Keratinocyte (primary cell): Measurements from ENCODE around the gene APC. TPM values are rescaled to one million over a fixed set of nuclear protein-coding genes. Genes with fewer than 3 reads are reported as not detected.

Experiments
- DNase-seq: peaks from one replicate; pipeline ENCODE4 v3.0.0-alpha.2; 2011; ENCODE audit warnings: low read depth, missing footprints, low spot score
- FAIRE-seq: peaks from 2 replicates; lab custom pipeline; 2011; peaks lifted over from hg19 to GRCh38; lab: Jason Lieb, UNC
- H2AFZ ChIP-seq: 2 replicates; pipeline ENCODE4 v1.6.0; 2012; ENCODE audit warnings: low read length, control low read depth, inconsistent platforms; ENCODE audit not compliant: control insufficient read depth
- H3K27ac ChIP-seq: 2 replicates; pipeline ENCODE4 v1.5.1; 2011; ENCODE audit warnings: low read length; ENCODE audit not compliant: control insufficient read depth, insufficient read depth
- H3K27me3 ChIP-seq: 3 replicates; pipeline ENCODE4 v1.6.0; 2011; ENCODE audit warnings: low read length; ENCODE audit not compliant: control insufficient read depth, insufficient read depth; ENCODE audit errors: extremely low read depth
- H3K36me3 ChIP-seq, 2 experiments: 2 replicates in 1 of 2; 3 replicates in 1 of 2; pipeline ENCODE4 v1.5.1; 2011; ENCODE audit warnings: low read length in 2 of 2, mild to moderate bottlenecking in 1 of 2; ENCODE audit not compliant: control insufficient read depth in 2 of 2, insufficient read depth in 2 of 2; ENCODE audit errors: extremely low read depth in 1 of 2
- H3K4me1 ChIP-seq: 3 replicates; pipeline ENCODE4 v1.5.1; 2011; ENCODE audit warnings: low read length; ENCODE audit not compliant: control insufficient read depth, insufficient read depth; ENCODE audit errors: extremely low read depth
- H3K4me2 ChIP-seq: 3 replicates; pipeline ENCODE4 v1.6.0; 2011; ENCODE audit warnings: low read depth, low read length; ENCODE audit not compliant: control insufficient read depth, insufficient read depth; ENCODE audit errors: extremely low read depth
- H3K4me3 ChIP-seq, 3 experiments: fragments of 200-600 bp in 1 of 3; sonication (generic) in 1 of 3; 2 replicates in 2 of 3; 3 replicates in 1 of 3; pipeline ENCODE4 v1.5.1; 2011 to 2016; ENCODE audit warnings: low read length in 3 of 3, mild to moderate bottlenecking in 3 of 3, control low read depth in 2 of 3, inconsistent platforms in 1 of 3, low read depth in 1 of 3, mixed read lengths in 1 of 3, mixed run types in 1 of 3, moderate library complexity in 1 of 3; ENCODE audit not compliant: control insufficient read depth in 2 of 3, insufficient read depth in 2 of 3; ENCODE audit errors: extremely low read depth in 1 of 3
- H3K79me2 ChIP-seq: 2 replicates; pipeline ENCODE4 v1.6.0; 2012; ENCODE audit warnings: low read length; ENCODE audit not compliant: control insufficient read depth, insufficient read depth
- H3K9ac ChIP-seq: 3 replicates; pipeline ENCODE4 v1.6.0; 2011; ENCODE audit warnings: low read length; ENCODE audit not compliant: control insufficient read depth, insufficient read depth; ENCODE audit errors: extremely low read depth
- H3K9me1 ChIP-seq: 3 replicates; pipeline ENCODE4 v1.6.0; 2011; ENCODE audit warnings: low read length; ENCODE audit not compliant: control insufficient read depth, insufficient read depth; ENCODE audit errors: extremely low read depth
- H3K9me3 ChIP-seq: 2 replicates; pipeline ENCODE4 v1.5.1; 2012; ENCODE audit warnings: low read depth, low read length; ENCODE audit not compliant: control insufficient read depth
- H4K20me1 ChIP-seq: 3 replicates; pipeline ENCODE4 v1.6.0; 2011; ENCODE audit warnings: low read length; ENCODE audit not compliant: control insufficient read depth, insufficient read depth; ENCODE audit errors: extremely low read depth
- CTCF ChIP-seq, 3 experiments: IDR thresholded peaks in 1 of 3; conservative IDR thresholded peaks in 1 of 3; optimal IDR thresholded peaks in 1 of 3; 2 replicates in 2 of 3; 3 replicates in 1 of 3; pipeline versions ENCODE3 to v1.5.1; 2011; ENCODE audit warnings: low read length in 3 of 3, mild to moderate bottlenecking in 3 of 3, moderate library complexity in 2 of 3, control low read depth in 1 of 3, inconsistent platforms in 1 of 3; ENCODE audit not compliant: insufficient read depth in 2 of 3; ENCODE audit errors: extremely low read depth in 1 of 3
- EZH2 ChIP-seq: IDR thresholded peaks from one replicate; pipeline ENCODE4 v1.6.1; 2012; ENCODE audit warnings: inconsistent platforms, mild to moderate bottlenecking, low read length, moderate library complexity
- dilution Hi-C: fragments of 300-500 bp; cut with MboI; formaldehyde crosslinking; loops from one replicate; pipeline ENCODE4 v1.7.0; 2020; ENCODE audit warnings: low sequenced_read_pairs; ENCODE audit not compliant: extremely low pct_ligation_motif_present
- polyA plus RNA-seq, 5 experiments: library from polyadenylated mRNA; depleted of rRNA in 3 of 5; stranded (reverse) in 3 of 5; stranded (forward) in 1 of 5; unstranded in 1 of 5; fragments of >200 nt; gene quantifications; 1 replicate in 1 of 5; 2 replicates in 3 of 5; 3 replicates in 1 of 5; pipeline versions ENCODE4 v1.2.1 to v1.2.3, GENCODE V29; 2011 to 2012; ENCODE audit warnings: missing spikeins in 2 of 5, low read depth in 1 of 5, low replicate concordance in 1 of 5

Gene APC
- polyA plus RNA-seq, 1 donor (not counting 4 experiments of a cell fraction or from before 2014, with no cell fraction given) = 16.5 TPM

- DNase-seq (no peak), FAIRE-seq (no peak)
- no peak overlapping the region for H2AFZ ChIP-seq
- no peaks in the 10 kb centered on the region for H3K36me3 ChIP-seq
- no peaks in the 10 kb centered on the region for H3K9me3 ChIP-seq
- no peak overlapping the region for H3K4me2 ChIP-seq
- H3K27me3 ChIP-seq = no peaks in the 10 kb centered on the region
- H3K4me1 ChIP-seq = peaks cover 4% of the 10 kb centered on the region
- H4K20me1 ChIP-seq = no peaks in the 10 kb centered on the region
- H3K9ac ChIP-seq = no peak overlapping the region
- TF ChIP-seq CTCF (optimal IDR thresholded peaks at IDR 0.05 in 1 of 3, IDR thresholded peaks at IDR 0.05 in 1 of 3, conservative IDR thresholded peaks at IDR 0.05 in 1 of 3; ENCODE audit: extremely low read depth in 1 of 3, insufficient read depth in 2 of 3, low read length in 3 of 3) (peak in 2 of 3 experiments; percentile 23 to 34), EZH2 (no peak)
- dilution Hi-C loops = no loop called here
- no peak overlapping the region for H3K27ac ChIP-seq
- no peaks in the 10 kb centered on the region for H3K9me1 ChIP-seq
- no peaks in the 10 kb centered on the region for H3K79me2 ChIP-seq
- no peak overlapping the region for H3K4me3 ChIP-seq
Measured at GRCh38 chr5:112691758-112692157, 45.9 kb upstream of the APC start.

- no peak for FAIRE-seq
Measured at GRCh38 chr5:112692472-112692871, 45.2 kb upstream of the APC start.

More at GRCh38 chr5:112692472-112692871, 45.2 kb upstream of the APC start:
- H3K9ac ChIP-seq = no peak overlapping the region
- no peak overlapping the region for H3K4me3 ChIP-seq
- peaks cover 4% of the 10 kb centered on the region for H3K4me1 ChIP-seq
- H3K79me2 ChIP-seq = no peaks in the 10 kb centered on the region
- dilution Hi-C loops = no loop called here
- H3K9me1 ChIP-seq = no peaks in the 10 kb centered on the region
- no peaks in the 10 kb centered on the region for H3K9me3 ChIP-seq
- H3K4me2 ChIP-seq = no peak overlapping the region
- DNase-seq = no peak
- no peak overlapping the region for H3K27ac ChIP-seq
- H4K20me1 ChIP-seq = no peaks in the 10 kb centered on the region
- H3K36me3 ChIP-seq = no peaks in the 10 kb centered on the region
- TF ChIP-seq CTCF (optimal IDR thresholded peaks at IDR 0.05 in 1 of 3, IDR thresholded peaks at IDR 0.05 in 1 of 3, conservative IDR thresholded peaks at IDR 0.05 in 1 of 3; ENCODE audit: extremely low read depth in 1 of 3, insufficient read depth in 2 of 3, low read length in 3 of 3) (no peak), EZH2 (no peak)
- H2AFZ ChIP-seq = no peak overlapping the region
- H3K27me3 ChIP-seq = no peaks in the 10 kb centered on the region
